Kidney glomerular epithelial cell (primary cell): Measurements from ENCODE around the gene INPP1.

Source experiments
- DNase-seq: peaks from one replicate; lab custom pipeline; 2025; lab: John Stamatoyannopoulos, UW

Gene INPP1

DNA sequence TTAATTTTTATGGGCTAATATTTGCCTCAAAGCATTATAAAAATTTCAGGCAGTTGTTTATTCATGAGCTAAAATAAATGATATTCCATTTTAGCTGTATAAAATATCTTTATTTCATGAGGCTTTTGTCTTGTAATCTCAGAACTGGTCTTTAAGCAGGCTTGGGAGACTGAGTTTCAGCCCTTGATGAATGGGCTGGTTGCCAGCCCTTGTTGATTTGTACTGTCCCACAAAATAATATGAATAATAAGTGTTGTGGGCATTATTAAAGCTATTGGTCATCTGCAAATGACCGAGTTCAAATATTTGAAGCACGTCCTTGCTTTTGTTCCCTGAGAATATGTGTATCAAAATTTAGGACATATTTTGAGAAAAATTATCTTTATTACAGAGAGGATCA lies 18.2 kb downstream of the INPP1 start:
- no peak for DNase-seq

- no peak for DNase-seq
Measured at GRCh38 chr2:190362894-190363293, 19.5 kb downstream of the INPP1 start.

GRCh38 chr2:190365499-190366204 lies 22.3 kb downstream of the INPP1 start:
- no peak for DNase-seq

- DNase-seq: no peak
Measured at GRCh38 chr2:190366248-190366753, 22.9 kb downstream of the INPP1 start.

DNA sequence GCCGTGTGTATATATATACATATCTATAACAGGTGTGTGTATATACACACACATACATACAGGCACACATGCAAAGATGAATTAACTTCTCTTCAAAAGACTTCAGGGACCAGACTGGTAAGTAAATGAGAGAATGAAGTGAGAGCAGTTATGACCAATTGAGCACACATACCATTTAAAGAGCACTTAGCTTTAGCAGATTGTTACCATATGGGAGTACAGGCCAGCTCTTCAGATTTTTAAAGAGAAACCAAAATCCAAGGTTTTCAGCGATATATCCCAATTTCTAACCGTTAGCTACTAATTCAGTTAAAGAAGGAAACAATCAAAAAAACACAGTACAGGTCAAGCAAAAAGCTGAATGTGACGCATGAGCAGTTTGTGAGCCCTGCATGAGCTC lies 23.7 kb downstream of the INPP1 start:
- no peak for DNase-seq

GRCh38 chr2:190369635-190370034 lies 26.2 kb downstream of the INPP1 start:
- no peak for DNase-seq

DNA sequence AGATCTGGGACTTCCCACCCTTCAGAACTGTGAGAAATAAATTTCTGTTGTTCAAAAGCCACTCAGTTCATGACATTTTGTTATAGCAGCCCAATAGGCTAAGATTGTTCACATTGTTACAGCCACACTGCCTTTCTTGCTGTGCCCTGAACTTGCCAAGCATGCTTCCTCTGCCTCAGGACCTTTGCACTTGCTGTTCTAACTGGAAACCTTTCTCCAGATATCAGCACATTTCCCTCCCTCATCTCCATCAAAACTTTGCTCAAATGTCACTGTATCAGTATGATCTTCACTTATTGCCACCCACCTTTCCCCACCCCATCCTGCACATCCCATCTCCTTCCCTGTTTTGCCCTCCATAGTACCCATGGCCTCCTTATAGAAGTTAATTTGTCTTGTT lies 32.7 kb downstream of the INPP1 start:
- DNase-seq: no peak

DNA sequence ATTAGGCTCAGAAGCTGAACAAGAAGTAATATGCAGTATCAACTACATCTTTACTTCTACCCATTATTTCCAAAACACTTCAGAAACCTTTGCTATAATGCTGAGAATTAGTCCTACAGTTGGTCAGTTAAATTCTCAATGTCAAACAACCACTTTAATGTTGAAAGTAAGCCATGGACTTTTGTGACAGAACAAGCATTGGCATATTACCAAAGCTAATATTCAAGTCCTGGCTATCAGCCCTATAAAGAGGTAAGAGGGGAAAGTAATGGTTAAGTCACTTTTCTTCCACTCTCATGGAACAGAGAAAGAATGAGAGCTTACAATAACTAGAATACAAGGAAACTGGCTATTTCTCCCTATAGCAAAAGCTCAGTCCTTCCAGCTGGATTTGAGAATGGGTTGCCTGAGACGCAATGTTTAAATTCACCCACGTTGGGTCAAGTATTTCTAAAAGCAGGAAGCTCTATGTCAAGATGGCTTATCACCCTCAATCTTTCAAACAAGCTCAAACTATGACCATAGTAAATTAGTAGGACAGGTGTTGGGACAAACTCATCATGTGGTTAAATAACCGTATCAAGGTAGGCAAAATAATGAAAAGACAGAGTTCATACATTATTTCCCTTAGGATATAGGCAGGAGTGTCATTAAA lies 33.3 kb downstream of the INPP1 start:
- DNase-seq: no peak

DNA sequence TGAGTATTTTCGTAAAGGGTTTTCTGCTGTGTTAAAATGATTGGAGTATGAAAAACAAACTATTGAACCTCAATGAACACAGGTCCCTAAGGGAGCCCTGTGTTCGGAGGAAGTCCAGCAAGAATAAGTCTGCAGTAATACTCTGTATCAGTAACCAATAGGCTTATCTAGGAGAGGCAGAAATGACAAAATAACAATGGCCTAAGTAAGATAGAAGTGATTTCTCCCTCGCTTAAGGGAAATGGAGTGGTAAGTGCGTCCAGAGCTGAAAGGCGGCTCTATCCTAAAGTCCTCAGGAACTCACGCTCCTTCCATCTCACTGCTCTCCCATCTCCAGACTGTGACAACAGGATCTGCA lies 35.5 kb downstream of the INPP1 start:
- no peak for DNase-seq

DNA sequence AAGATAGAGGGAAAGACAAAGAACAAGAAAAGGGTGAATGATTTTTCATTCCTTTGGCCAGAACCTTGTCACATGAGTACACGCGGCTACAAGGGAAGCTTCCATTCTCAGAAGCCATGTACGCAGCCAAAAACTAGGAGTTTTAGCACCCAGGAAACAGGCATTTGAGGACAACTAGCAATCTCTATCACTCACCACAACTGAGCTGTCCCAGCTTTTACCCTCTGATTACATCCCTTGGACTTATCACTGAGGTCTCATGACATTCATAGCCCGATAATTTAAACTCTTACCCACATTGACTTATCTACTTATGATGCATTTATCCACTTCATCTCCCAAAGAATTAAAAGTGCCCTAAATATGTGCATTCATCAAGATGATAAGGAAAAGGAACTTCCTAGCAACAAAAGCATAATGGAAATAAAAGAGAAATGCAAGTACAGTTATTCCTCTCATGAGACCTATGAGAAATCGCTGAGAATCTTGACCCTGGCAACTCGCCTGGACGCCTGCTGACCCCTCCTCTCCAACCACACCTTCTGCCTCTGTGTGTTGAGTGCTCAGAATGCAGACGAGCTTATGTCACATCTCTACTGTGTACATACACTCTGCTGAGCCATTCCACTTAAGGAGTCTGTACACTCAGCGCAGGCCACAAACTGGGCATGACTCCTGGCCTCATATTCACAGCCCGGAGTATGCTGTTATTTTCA lies 36.0 kb downstream of the INPP1 start:
- no peak for DNase-seq

DNA sequence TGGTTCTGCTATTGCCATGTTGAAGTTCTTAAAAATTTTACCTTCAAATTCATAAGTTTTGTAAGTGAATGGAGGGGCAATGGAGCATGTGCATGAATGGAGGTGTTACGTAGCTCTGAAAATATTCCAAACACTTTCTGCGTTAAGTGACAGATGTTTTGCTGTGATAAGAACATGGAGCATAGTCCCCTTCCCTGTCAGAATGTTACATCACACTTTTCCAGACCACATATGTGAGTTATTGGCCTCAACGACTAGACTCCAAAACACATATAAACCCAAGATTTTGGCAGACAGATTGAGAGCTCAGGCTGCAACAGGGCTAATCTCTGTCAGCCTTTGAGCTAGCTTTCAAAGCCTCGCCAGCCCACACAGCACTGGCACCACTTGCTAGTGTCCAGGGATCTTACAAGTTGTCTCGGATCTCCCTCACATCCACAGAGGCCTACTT lies 37.6 kb downstream of the INPP1 start:
- no peak for DNase-seq

GRCh38 chr2:190382851-190383250 lies 39.5 kb downstream of the INPP1 start:
- DNase-seq: peak; percentile 55

DNA sequence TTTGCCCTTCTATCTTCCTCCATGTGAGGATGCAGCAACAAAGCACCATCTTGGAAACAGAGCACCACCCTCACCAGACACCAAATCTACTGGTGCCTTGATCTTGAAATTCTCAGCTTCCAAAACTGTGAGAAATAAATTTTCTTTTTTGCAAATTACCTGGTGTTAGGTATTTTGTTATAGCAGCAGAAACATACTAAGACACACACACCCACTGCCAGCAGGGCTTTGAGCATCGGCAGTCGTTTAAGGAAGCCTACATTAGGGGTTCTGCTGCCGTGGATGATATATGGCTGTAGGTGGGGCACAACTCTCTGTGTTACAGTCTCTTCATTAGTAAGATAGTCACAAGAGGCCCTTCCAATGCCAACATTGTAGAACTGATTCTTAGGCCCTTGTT lies 44.0 kb downstream of the INPP1 start:
- no peak for DNase-seq

DNA sequence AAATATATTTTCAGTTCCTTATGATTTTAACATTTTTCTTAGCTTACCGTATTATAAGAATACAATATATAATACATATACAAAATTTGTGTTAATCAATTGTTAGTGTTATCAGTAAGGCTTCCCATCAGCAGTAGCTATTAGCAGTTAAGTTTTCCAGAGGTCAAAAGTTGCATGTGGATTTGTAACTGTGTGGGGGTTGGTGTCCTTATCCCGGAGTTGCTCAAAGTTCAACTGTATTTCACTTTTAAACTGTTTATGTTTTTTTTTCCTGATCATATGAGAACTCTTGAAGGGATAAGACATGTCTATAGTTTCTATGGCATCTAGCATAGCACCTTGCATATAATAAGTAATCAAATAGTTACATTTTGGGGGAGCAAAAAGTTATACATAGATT lies 52.9 kb downstream of the INPP1 start:
- no peak for DNase-seq

GRCh38 chr2:190402986-190403603 lies 59.7 kb downstream of the INPP1 start:
- DNase-seq: no peak

DNA sequence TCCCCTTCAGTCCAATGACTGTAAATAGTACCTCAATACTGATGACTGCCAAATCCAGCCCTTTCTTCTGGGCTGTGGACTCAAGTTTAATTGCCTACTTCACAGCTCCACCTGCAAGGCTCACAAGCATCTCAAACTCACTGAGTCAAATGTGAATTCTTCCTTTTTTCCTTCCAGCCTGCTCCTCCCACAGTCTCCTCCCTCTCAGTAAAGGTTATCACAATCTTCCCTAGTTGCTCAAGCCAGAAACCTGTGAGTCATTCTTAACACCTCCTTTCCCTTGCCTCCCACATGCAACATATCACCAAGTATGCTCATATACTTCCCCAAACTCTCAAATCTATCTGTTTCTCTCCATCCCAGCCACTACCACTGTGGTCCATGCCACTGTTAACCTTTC lies 61.1 kb downstream of the INPP1 start:
- peak; percentile 66 for DNase-seq

DNA sequence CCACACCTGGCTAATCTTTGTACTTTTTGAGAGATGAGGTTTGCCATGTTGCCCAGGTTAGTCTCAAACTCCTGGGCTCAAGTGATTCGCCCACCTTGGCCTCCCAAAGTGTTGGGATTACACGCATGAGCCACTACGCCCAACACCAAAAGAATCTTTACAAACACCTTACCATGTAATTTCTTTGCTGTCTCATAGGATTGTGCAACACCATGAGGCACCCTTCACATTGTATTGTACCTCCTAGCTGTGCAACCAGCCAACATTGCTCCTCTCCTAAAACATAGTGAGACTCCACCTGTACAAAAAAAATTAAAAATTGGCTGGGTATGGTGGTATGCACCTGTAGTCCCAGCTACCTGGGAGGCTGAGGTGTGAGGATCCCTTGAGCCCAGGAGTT lies 61.7 kb downstream of the INPP1 start:
- no peak for DNase-seq

DNA sequence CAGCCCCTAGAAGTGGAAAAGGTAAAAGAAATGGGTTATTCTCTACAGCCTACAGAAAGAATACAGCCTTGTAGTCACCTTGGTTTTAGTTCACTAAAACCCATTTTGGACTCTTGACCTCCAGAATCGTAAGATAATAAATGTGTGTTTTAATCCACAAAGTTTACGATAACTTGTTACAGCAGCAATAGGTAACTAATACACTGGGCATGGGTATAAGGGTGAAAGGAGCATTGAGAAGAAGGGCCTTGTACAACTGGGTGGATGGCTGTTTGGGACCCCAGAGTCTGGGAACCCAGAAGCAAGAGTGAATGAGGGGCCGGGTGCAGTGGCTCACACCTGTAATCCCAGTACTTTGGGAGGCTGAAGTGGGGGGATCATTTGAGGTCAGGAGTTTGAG lies 62.6 kb downstream of the INPP1 start:
- no peak for DNase-seq

DNA sequence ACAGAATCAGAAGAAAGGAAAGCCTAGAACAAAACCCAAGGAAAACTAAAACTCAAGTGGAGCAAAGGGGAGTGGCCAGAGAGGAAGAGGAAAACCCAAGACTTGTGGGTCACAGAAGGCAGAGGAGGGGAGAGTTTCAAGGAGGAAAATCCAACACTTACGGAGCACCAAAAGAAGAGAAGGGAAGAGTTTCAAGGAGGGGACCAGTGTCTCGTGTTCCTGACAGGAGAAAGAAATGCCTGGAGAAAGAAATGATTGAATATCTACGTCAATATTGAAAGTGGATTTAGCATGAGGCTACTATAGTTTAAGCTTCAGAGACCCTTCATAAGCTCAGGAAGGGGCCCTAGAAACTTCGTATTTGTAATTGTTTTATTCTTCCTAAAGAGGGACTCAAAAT lies 63.4 kb downstream of the INPP1 start:
- no peak for DNase-seq

GRCh38 chr2:190407246-190407661 lies 63.9 kb downstream of the INPP1 start:
- no peak for DNase-seq

DNA sequence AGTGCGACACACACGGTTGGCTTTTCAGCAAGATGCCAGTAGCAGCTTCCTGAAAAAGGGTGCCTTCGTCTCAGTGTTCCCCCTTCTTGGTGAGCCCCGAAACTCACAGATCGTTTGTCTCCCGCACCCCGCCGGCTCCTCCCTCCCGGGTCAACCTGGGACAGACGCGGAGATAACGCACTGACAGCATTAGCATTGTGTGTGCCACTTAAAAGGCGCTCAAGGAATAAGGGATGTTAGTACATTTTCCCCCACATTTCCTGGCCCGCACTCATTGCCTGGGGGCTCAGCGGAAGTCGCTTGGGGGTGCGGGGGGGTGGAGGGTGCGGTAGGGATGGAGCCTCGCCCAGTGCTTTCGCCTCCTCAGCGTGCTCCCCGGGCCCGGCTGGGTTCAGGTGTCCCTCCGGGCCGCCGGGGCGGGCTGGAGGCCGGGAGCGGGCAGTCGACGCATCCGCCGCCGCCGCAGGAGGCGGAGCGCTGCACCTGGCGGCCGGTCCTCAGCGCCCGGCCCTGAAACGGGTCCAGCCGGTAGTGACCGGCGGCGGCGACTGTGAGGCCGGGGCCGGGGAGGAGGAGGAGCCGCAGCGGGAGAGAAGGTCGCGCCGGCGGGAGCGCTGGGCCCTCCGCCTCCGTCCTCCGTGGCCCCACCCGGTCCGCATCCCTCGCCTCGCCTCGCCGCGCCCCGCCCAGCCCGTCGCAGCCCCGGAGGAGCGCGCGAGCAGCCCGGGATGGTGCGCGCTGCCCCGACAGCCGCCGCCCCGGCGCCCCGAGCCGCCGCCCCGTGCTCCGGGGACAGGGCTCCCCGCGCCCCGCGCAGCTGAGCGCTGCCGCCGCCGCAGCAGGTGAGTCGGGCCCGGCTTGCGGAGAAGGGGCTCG lies 64.5 kb downstream of the INPP1 start, which contains the start of gene MFSD6:
MFSD6 (plus strand) TSS at position 694 of the 876 bp plus-strand sequence. CDS start 27,675 bp downstream, outside the sequence.
- peak; percentile 19 for DNase-seq
